ENCODE results near the gene WNT5B. TPM values are rescaled to one million over a fixed set of nuclear protein-coding genes. Genes with fewer than 3 reads are reported as not detected.

Gene WNT5B
- total and polyA plus RNA-seq, 2 of the 4 experiments (the other 2 are of a cell fraction) = 83.7 to 102 TPM

DNA sequence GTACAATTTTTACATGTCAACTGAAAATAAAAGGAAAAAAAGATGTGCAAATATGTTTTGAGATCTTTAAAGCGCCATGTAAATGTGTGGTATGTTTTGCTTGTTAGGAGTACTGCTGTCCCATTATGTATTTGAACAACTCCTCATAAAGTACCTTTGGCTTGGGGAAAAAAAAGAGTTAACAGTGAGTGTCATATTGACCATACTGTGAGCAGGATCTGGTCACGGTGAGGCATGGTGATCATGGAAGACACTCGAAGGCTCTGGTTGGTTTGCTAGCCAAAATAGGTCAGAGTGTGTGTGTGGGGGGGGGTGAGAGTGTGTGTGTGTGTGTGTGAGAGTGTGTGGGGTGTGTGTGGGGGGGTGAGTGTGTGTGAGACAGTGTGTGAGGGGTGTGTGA, 24.6 kb upstream of the WNT5B start:
- H4K91ac ChIP-seq (ENCODE audit: insufficient read depth, low read depth, low read length) = no peak overlapping the region
- in situ Hi-C loops (cut with MboI; ENCODE audit: low sequenced_read_pairs) = no loop called here
- peaks cover 4% of the 10 kb centered on the region for H3K4me1 ChIP-seq (ENCODE audit: control insufficient read depth, insufficient read depth, low read length)
- no peak overlapping the region for H4K8ac ChIP-seq (ENCODE audit: low read depth in 2 of 2, low read length in 2 of 2)
- POLR2A ChIA-PET (ENCODE audit: unreplicated experiment) = no interaction called here
- 0 out of 3 replicates have a peak overlapping the region, but pooled peaks have one; percentile 2 for H2BK15ac ChIP-seq (ENCODE audit: low read depth, low read length)
- H3K4ac ChIP-seq (ENCODE audit: low read depth, low read length) = peak overlapping the region; percentile 27; the same call in 1 of the 2 replicates
- no peak overlapping the region for H4K5ac ChIP-seq (ENCODE audit: low read depth, low read length)
- dilution Hi-C loops (cut with HindIII; ENCODE audit: low sequenced_read_pairs, unreplicated experiment) = no loop called here
- H2BK20ac ChIP-seq (ENCODE audit: low read depth, low read length) = no peak overlapping the region
- H3K56ac ChIP-seq (ENCODE audit: extremely low read depth, insufficient read depth, low read length) = no peak overlapping the region
- H4K20me1 ChIP-seq (ENCODE audit: insufficient read depth, low read length) = peaks cover 31% of the 10 kb centered on the region
- H3K9me3 ChIP-seq (ENCODE audit: control insufficient read depth, insufficient read depth, low read length) = no peaks in the 10 kb centered on the region
- peak overlapping the region; percentile 50; the same call in 1 of the 2 replicates for H3K23ac ChIP-seq (ENCODE audit: low read depth, low read length)
- H3K4me2 ChIP-seq (ENCODE audit: low read depth, low read length) = no peak overlapping the region
- peaks cover 16 to 88% of the 10 kb centered on the region in 2 experiments for H3K79me1 ChIP-seq (ENCODE audit: low read depth in 1 of 2, low read length in 2 of 2)
- H2BK120ac ChIP-seq (ENCODE audit: low read depth, low read length) = no peak overlapping the region
- intact Hi-C loops (cut with micrococcal nuclease) = no loop called here
- DNase-seq (no peak), ATAC-seq (ENCODE audit: low read depth) (no peak)
- no peak overlapping the region for H3K9ac ChIP-seq (ENCODE audit: low read depth, low read length)
- TF ChIP-seq BHLHE40 (IDR thresholded peaks at IDR 0.05; ENCODE audit: low read depth, low read length) = no peak
- TF ChIP-seq FOS (IDR thresholded peaks at IDR 0.05; ENCODE audit: low read depth, low read length) = no peak
- TF ChIP-seq CEBPB (IDR thresholded peaks at IDR 0.05; ENCODE audit: low read depth, low read length) = no peak
- TF ChIP-seq RAD21 (IDR thresholded peaks at IDR 0.05; ENCODE audit: low read length) = no peak
- peak overlapping the region; percentile 57 for H2BK5ac ChIP-seq (ENCODE audit: low read depth, low read length, poor library complexity, severe bottlenecking)
- no peak overlapping the region for H2AFZ ChIP-seq (replicated peaks; ENCODE audit: low read length, poor library complexity)
- peak overlapping the region; percentile 27 for H2AK5ac ChIP-seq (ENCODE audit: low read depth, low read length)
- H3K36me3 ChIP-seq (ENCODE audit: control insufficient read depth, insufficient read depth, low read length) = no peaks in the 10 kb centered on the region
- CTCF ChIA-PET = interaction anchor here (0.5 to 1.8 kb wide), 3 partner anchors 39 to 878 kb away, joined by 3 to 4 read pairs (median 4); no protein-coding TSS in a partner anchor
- no TSS peak for BruUV-seq (replicated peaks)
- H3K9me1 ChIP-seq (ENCODE audit: insufficient read depth, low read length) = peaks cover 8% of the 10 kb centered on the region
- H3K14ac ChIP-seq (replicated peaks; ENCODE audit: low read depth, low read length) = no peak overlapping the region
- H3K27ac ChIP-seq (ENCODE audit: insufficient read depth, low read length) = no peak overlapping the region
- peak overlapping the region; percentile 59 for H2AK9ac ChIP-seq (replicated peaks; ENCODE audit: low read depth, low read length, poor library complexity)
- 39% methylated on average over 2 of the region's 3 CpGs; no CpG with 5 or more reads in 1 of the 2 experiments for WGBS, 2 experiments (ENCODE audit: extremely low coverage in 2 of 2, insufficient read length in 1 of 2)
- H3K4me3 ChIP-seq (ENCODE audit: insufficient read depth, low read depth, low read length) = no peak overlapping the region
- no peak overlapping the region for H3K18ac ChIP-seq (ENCODE audit: low read depth, low read length)
- no peaks in the 10 kb centered on the region for H3K27me3 ChIP-seq (ENCODE audit: control insufficient read depth, insufficient read depth, low read length)
